ENCODE measurements around the gene BRME1. TPM values are rescaled to one million over a fixed set of nuclear protein-coding genes. Genes with fewer than 3 reads are reported as not detected.

The BRME1 gene
- 3.4 TPM for total RNA-seq (ENCODE audit: unreplicated experiment)
- long read RNA-seq, partial matches to known transcripts = 0 of 2 reads
- long read RNA-seq, other reads (novel, unspliced or antisense) = 2 of 2 reads

GRCh38 chr19:13905634-13906520 is at the start of gene BRME1, which contains the start of gene CC2D1A:
BRME1 (minus strand) TSS chr19:13906117; CDS start chr19:13904892, 1,225 bp downstream.
CC2D1A (plus strand) TSS chr19:13906201; CDS start chr19:13906442, 241 bp downstream.
- Mint-ChIP-seq H3K4me3 (ENCODE audit: unreplicated experiment) (peak within 1 kb of the TSS; percentile 86), H3K27me3 (ENCODE audit: unreplicated experiment) (peaks cover 8% of the 10 kb centered on the region), H3K9me3 (ENCODE audit: unreplicated experiment) (no peaks in the 10 kb centered on the region), H3K4me1 (ENCODE audit: unreplicated experiment) (no peaks in the 10 kb centered on the region), H3K36me3 (ENCODE audit: low read depth, unreplicated experiment) (peaks cover 4% of the 10 kb centered on the region), H3K27ac (ENCODE audit: unreplicated experiment) (no peak within 1 kb of the TSS)
- peak; percentile 81 for DNase-seq (ENCODE audit: low spot score)
- TF ChIP-seq, protein P1, sequence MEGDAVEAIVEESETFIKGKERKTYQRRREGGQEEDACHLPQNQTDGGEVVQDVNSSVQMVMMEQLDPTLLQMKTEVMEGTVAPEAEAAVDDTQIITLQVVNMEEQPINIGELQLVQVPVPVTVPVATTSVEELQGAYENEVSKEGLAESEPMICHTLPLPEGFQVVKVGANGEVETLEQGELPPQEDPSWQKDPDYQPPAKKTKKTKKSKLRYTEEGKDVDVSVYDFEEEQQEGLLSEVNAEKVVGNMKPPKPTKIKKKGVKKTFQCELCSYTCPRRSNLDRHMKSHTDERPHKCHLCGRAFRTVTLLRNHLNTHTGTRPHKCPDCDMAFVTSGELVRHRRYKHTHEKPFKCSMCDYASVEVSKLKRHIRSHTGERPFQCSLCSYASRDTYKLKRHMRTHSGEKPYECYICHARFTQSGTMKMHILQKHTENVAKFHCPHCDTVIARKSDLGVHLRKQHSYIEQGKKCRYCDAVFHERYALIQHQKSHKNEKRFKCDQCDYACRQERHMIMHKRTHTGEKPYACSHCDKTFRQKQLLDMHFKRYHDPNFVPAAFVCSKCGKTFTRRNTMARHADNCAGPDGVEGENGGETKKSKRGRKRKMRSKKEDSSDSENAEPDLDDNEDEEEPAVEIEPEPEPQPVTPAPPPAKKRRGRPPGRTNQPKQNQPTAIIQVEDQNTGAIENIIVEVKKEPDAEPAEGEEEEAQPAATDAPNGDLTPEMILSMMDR (IDR thresholded peaks at IDR 0.05; ENCODE audit: unreplicated experiment) = no peak

- H3K4me3 Mint-ChIP-seq (ENCODE audit: unreplicated experiment) = peak overlapping the region; percentile 65
- peaks cover 11% of the 10 kb centered on the region for H3K36me3 Mint-ChIP-seq (ENCODE audit: low read depth, unreplicated experiment)
- H3K27ac Mint-ChIP-seq (ENCODE audit: unreplicated experiment) = no peak overlapping the region
- H3K27me3 Mint-ChIP-seq (ENCODE audit: unreplicated experiment) = peaks cover 16% of the 10 kb centered on the region
- no peaks in the 10 kb centered on the region for H3K9me3 Mint-ChIP-seq (ENCODE audit: unreplicated experiment)
- peaks cover 5% of the 10 kb centered on the region for H3K4me1 Mint-ChIP-seq (ENCODE audit: unreplicated experiment)
- no peak for DNase-seq (ENCODE audit: low spot score)
- TF ChIP-seq, protein P1 (IDR thresholded peaks at IDR 0.05; ENCODE audit: unreplicated experiment) = no peak
Measured at GRCh38 chr19:13954185-13954584, 48.3 kb upstream of the BRME1 start.

DNA sequence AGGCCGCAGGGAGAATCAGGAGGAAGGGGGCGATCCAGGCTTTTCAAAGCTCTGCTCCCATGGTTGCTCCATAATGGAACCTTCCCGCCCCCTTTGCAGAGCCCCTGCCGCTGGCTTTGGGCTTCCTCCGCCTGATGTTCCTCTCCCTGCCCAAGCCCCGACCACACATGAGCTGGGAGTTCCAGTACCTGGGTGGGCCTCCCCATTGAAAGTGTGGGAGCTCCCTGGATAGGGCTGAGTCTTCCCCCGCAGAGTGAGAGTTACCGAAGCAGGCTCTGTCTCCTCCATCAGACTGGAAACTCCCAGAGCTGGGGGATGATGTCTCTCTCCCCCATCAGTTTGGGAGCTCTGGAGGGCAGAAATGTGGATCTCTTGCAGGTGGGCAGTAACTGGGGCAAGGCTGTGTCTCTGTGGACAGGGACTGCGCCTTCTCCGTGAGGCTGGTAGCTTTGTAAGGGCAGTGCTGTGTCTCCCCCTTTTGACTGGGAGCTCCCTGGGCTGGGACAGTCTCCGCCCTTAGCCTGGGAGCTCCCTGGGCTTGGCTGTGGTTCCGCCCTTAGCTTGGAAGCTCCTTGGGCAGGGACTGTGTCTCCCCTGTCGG is 47.1 kb upstream of the BRME1 start:
- no peak for DNase-seq (ENCODE audit: low spot score)
- peak overlapping the region; percentile 90 for H3K4me3 Mint-ChIP-seq (ENCODE audit: unreplicated experiment)
- H3K27me3 Mint-ChIP-seq (ENCODE audit: unreplicated experiment) = peaks cover 12% of the 10 kb centered on the region
- H3K27ac Mint-ChIP-seq (ENCODE audit: unreplicated experiment) = no peak overlapping the region
- H3K36me3 Mint-ChIP-seq (ENCODE audit: low read depth, unreplicated experiment) = peaks cover 3% of the 10 kb centered on the region
- peaks cover 5% of the 10 kb centered on the region for H3K4me1 Mint-ChIP-seq (ENCODE audit: unreplicated experiment)
- TF ChIP-seq, protein P1 (IDR thresholded peaks at IDR 0.05; ENCODE audit: unreplicated experiment) = no peak
- no peaks in the 10 kb centered on the region for H3K9me3 Mint-ChIP-seq (ENCODE audit: unreplicated experiment)

DNA sequence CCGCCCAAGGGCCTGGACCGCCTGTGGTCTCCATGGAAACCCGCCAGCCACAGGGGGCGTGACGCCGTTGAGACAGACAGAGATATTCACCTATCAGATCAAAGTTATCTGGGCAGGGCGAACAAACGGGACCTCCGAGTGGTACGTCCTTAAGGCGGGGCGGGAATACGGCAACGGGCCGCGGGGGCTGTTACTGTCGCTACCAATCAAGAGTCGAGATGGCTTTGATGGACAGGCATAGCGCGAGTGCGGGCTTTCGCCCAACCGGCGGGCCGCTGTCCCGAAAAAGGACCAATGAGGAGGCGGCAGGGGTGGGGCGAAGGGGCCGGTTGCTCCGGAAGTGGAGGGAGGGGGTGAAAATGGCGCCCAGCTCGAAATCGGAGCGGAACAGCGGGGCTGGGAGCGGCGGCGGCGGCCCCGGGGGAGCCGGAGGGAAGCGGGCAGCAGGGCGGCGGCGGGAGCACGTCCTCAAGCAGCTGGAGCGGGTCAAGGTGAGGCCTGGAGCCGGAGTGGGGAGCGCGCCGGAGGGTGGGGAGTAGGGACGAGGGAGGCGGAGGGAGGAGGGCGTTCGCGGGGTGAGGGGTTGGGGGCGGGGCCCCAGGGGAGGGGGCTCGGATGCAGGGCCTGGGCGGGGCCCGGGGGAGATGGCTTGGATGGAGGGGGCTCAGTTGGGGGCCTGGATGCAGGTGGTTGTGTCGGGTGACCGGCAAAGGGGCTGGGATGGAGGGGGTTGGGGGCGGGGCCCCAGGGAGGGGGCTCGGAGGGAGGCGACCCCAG is 46.4 kb upstream of the BRME1 start, which contains the start of gene DCAF15:
Gene DCAF15 (plus strand): TSS at position 356 of the 777 bp plus-strand sequence. CDS start 4 bp downstream, at position 360.
- TF ChIP-seq, protein P1 (IDR thresholded peaks at IDR 0.05; ENCODE audit: unreplicated experiment) = no peak
- Mint-ChIP-seq H3K4me1 (ENCODE audit: unreplicated experiment) (peaks cover 5% of the 10 kb centered on the region), H3K27ac (ENCODE audit: unreplicated experiment) (peak within 1 kb of the TSS; percentile 85), H3K36me3 (ENCODE audit: low read depth, unreplicated experiment) (peaks cover 3% of the 10 kb centered on the region), H3K9me3 (ENCODE audit: unreplicated experiment) (no peaks in the 10 kb centered on the region), H3K27me3 (ENCODE audit: unreplicated experiment) (peaks cover 12% of the 10 kb centered on the region), H3K4me3 (ENCODE audit: unreplicated experiment) (peak within 1 kb of the TSS; percentile 90)
- DNase-seq (ENCODE audit: low spot score) = peak; percentile 96

Data from endothelial cell (in vitro differentiated cells).